Endothelial cell of umbilical vein (primary cell): ENCODE results near the gene LMNB1.

Experiments
- CTCF ChIP-seq, 2 donors: IDR thresholded peaks; 1 replicate in 1 of 2; 2 replicates in 1 of 2; pipeline ENCODE4 v1.5.1; 2011; ENCODE audit warnings: low read length in 2 of 2, mild to moderate bottlenecking in 2 of 2, moderate library complexity in 2 of 2, control low read depth in 1 of 2, inconsistent platforms in 1 of 2, low read depth in 1 of 2; ENCODE audit not compliant: insufficient read depth in 1 of 2; ENCODE audit errors: extremely low read depth in 1 of 2
- EZH2 ChIP-seq: IDR thresholded peaks from 2 replicates; pipeline ENCODE4 v1.6.1; 2012; ENCODE audit warnings: borderline replicate concordance, low read depth, mild to moderate bottlenecking, moderate library complexity, low read length, inconsistent platforms; ENCODE audit not compliant: severe bottlenecking
- POLR2A ChIP-seq: IDR thresholded peaks from 2 replicates; pipeline ENCODE4 v1.6.1; 2012; ENCODE audit warnings: low read depth, mild to moderate bottlenecking, control low read depth, low read length
- POLR2AphosphoS5 ChIP-seq: IDR thresholded peaks from 2 replicates; pipeline ENCODE4 v1.6.1; 2012; ENCODE audit warnings: low read depth, mild to moderate bottlenecking, control low read depth, low read length, moderate library complexity; ENCODE audit not compliant: insufficient read depth

GRCh38 chr5:126881821-126882600 is 105.1 kb downstream of the LMNB1 start:
- no peak for TF ChIP-seq POLR2AphosphoS5
- TF ChIP-seq CTCF (IDR thresholded peaks at IDR 0.05; ENCODE audit: extremely low read depth in 1 of 2, insufficient read depth in 1 of 2, low read depth in 1 of 2, low read length in 2 of 2) = no peak
- no peak for TF ChIP-seq POLR2A
- no peak for TF ChIP-seq EZH2
